Measurements from ENCODE around the gene NTS. TPM values are rescaled to one million over a fixed set of nuclear protein-coding genes. Genes with fewer than 3 reads are reported as not detected.

Gene NTS
- total RNA-seq, 1 donor from 2014 or later = not detected

- H3K36me3 Mint-ChIP-seq (ENCODE audit: low read depth) = no peaks in the 10 kb centered on the region
- H3K27ac Mint-ChIP-seq (ENCODE audit: unreplicated experiment) = no peak overlapping the region
- no peak for TF ChIP-seq CTCF (IDR thresholded peaks at IDR 0.05)
- no peaks in the 10 kb centered on the region for H3K4me1 Mint-ChIP-seq (ENCODE audit: low read depth)
- DNase-seq (ENCODE audit: low spot score) = no peak
- H3K27me3 Mint-ChIP-seq (ENCODE audit: low read depth) = peaks cover 6% of the 10 kb centered on the region
- H3K4me3 Mint-ChIP-seq (ENCODE audit: unreplicated experiment) = no peak overlapping the region
- peaks cover 8% of the 10 kb centered on the region for H3K9me3 Mint-ChIP-seq (ENCODE audit: low read depth)
Measured at GRCh38 chr12:85849344-85849743, 24.8 kb upstream of the NTS start.

GRCh38 chr12:85855305-85855704, 18.8 kb upstream of the NTS start:
- no peaks in the 10 kb centered on the region for H3K4me1 Mint-ChIP-seq (ENCODE audit: low read depth)
- TF ChIP-seq CTCF (IDR thresholded peaks at IDR 0.05) = no peak

GRCh38 chr12:85856966-85857365, 17.1 kb upstream of the NTS start:
- H3K4me3 Mint-ChIP-seq (ENCODE audit: unreplicated experiment) = no peak overlapping the region
- H3K4me1 Mint-ChIP-seq (ENCODE audit: low read depth) = no peaks in the 10 kb centered on the region
- peaks cover 12% of the 10 kb centered on the region for H3K27me3 Mint-ChIP-seq (ENCODE audit: low read depth)
- TF ChIP-seq CTCF (IDR thresholded peaks at IDR 0.05) = no peak
- DNase-seq (ENCODE audit: low spot score) = no peak
- H3K9me3 Mint-ChIP-seq (ENCODE audit: low read depth) = peaks cover 3% of the 10 kb centered on the region
- H3K27ac Mint-ChIP-seq (ENCODE audit: unreplicated experiment) = no peak overlapping the region
- H3K36me3 Mint-ChIP-seq (ENCODE audit: low read depth) = no peaks in the 10 kb centered on the region

More at GRCh38 chr12:85855305-85855704, 18.8 kb upstream of the NTS start:
- DNase-seq (ENCODE audit: low spot score) = no peak
- Mint-ChIP-seq H3K36me3 (ENCODE audit: low read depth) (no peaks in the 10 kb centered on the region), H3K27me3 (ENCODE audit: low read depth) (peaks cover 9% of the 10 kb centered on the region), H3K27ac (ENCODE audit: unreplicated experiment) (no peak overlapping the region), H3K4me3 (ENCODE audit: unreplicated experiment) (no peak overlapping the region), H3K9me3 (ENCODE audit: low read depth) (peaks cover 11% of the 10 kb centered on the region)

GRCh38 chr12:85865890-85866289, 8.2 kb upstream of the NTS start:
- Mint-ChIP-seq H3K27me3 (ENCODE audit: low read depth) (peaks cover 42% of the 10 kb centered on the region), H3K4me3 (ENCODE audit: unreplicated experiment) (no peak overlapping the region), H3K27ac (ENCODE audit: unreplicated experiment) (no peak overlapping the region), H3K36me3 (ENCODE audit: low read depth) (no peaks in the 10 kb centered on the region), H3K4me1 (ENCODE audit: low read depth) (peaks cover 4% of the 10 kb centered on the region), H3K9me3 (ENCODE audit: low read depth) (no peaks in the 10 kb centered on the region)
- TF ChIP-seq CTCF (IDR thresholded peaks at IDR 0.05) = no peak
- no peak for DNase-seq (ENCODE audit: low spot score)

GRCh38 chr12:85866986-85867776, 6.9 kb upstream of the NTS start:
- Mint-ChIP-seq H3K36me3 (ENCODE audit: low read depth) (no peaks in the 10 kb centered on the region), H3K4me1 (ENCODE audit: low read depth) (peaks cover 4% of the 10 kb centered on the region), H3K9me3 (ENCODE audit: low read depth) (no peaks in the 10 kb centered on the region), H3K27me3 (ENCODE audit: low read depth) (peaks cover 42% of the 10 kb centered on the region), H3K27ac (ENCODE audit: unreplicated experiment) (no peak overlapping the region), H3K4me3 (ENCODE audit: unreplicated experiment) (no peak overlapping the region)
- peak; percentile 89 for TF ChIP-seq CTCF (IDR thresholded peaks at IDR 0.05)
- DNase-seq (ENCODE audit: low spot score) = no peak
